ENCODE data around the gene ADAMTS3. TPM values are rescaled to one million over a fixed set of nuclear protein-coding genes. Genes with fewer than 3 reads are reported as not detected.

ADAMTS3 gene
- total RNA-seq, 2 experiments from 2014 or later, result not detected

DNA sequence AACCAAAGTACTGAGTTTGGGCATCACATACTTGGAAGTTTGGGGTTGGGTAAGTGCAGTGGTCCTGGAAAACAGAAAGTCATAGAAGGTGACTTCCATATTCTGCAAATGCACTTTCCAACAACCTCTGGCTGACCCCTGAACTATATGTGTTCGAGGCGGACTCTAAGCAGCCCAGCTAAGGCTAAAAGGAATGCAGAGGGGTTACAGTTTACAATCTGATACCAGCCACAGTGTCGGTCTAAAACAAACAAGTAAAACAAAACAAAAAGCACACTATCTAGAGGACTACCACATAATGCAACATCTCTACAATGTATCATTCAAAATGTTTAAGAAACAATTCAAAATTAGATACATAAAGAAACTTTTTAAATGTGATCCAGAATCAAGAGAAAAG, 185.6 kb downstream of the ADAMTS3 start:
- Mint-ChIP-seq H3K9me3 (no peaks in the 10 kb centered on the region), H3K27me3 (no peaks in the 10 kb centered on the region), H3K4me1 (ENCODE audit: low read depth) (no peaks in the 10 kb centered on the region), H3K36me3 (ENCODE audit: low read depth) (no peaks in the 10 kb centered on the region), H3K4me3 (no peak overlapping the region), H3K27ac (no peak overlapping the region)
- ATAC-seq, result no peak
- TF ChIP-seq, protein P1, sequence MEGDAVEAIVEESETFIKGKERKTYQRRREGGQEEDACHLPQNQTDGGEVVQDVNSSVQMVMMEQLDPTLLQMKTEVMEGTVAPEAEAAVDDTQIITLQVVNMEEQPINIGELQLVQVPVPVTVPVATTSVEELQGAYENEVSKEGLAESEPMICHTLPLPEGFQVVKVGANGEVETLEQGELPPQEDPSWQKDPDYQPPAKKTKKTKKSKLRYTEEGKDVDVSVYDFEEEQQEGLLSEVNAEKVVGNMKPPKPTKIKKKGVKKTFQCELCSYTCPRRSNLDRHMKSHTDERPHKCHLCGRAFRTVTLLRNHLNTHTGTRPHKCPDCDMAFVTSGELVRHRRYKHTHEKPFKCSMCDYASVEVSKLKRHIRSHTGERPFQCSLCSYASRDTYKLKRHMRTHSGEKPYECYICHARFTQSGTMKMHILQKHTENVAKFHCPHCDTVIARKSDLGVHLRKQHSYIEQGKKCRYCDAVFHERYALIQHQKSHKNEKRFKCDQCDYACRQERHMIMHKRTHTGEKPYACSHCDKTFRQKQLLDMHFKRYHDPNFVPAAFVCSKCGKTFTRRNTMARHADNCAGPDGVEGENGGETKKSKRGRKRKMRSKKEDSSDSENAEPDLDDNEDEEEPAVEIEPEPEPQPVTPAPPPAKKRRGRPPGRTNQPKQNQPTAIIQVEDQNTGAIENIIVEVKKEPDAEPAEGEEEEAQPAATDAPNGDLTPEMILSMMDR (IDR thresholded peaks at IDR 0.05), result no peak
- intact Hi-C loops (cut with micrococcal nuclease), result no loop called here
- DNase-seq, result no peak
- POLR2A ChIA-PET, result no interaction called here
- CTCF ChIA-PET, result no interaction called here

DNA sequence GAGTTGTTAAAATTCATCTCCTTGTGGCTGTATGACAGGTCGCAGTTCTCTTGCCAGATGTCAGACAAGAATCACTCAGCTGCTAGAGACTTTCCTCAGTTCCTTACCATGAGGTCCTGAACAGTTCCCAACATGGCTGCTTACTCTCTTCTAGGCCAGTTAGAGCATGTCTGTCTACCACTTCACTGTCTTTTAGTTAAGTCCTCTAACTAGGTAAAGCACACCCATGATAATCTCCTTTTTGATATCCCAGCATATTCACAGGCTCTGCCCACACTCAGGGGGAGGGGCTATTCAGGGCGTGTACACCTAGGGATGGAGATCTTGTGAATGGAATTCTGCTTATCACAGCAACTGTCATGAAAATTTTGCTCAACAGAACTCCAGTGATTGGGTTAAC, 190.1 kb downstream of the ADAMTS3 start:
- H3K36me3 Mint-ChIP-seq (ENCODE audit: low read depth), result no peaks in the 10 kb centered on the region
- TF ChIP-seq, protein P1 (IDR thresholded peaks at IDR 0.05), result no peak
- DNase-seq (no peak), ATAC-seq (no peak)
- no peak overlapping the region for H3K4me3 Mint-ChIP-seq
- no peaks in the 10 kb centered on the region for H3K9me3 Mint-ChIP-seq
- intact Hi-C loops (cut with micrococcal nuclease), result no loop called here
- H3K27ac Mint-ChIP-seq, result no peak overlapping the region
- ChIA-PET POLR2A (no interaction called here), CTCF (no interaction called here)
- no peaks in the 10 kb centered on the region for H3K27me3 Mint-ChIP-seq
- no peaks in the 10 kb centered on the region for H3K4me1 Mint-ChIP-seq (ENCODE audit: low read depth)

DNA sequence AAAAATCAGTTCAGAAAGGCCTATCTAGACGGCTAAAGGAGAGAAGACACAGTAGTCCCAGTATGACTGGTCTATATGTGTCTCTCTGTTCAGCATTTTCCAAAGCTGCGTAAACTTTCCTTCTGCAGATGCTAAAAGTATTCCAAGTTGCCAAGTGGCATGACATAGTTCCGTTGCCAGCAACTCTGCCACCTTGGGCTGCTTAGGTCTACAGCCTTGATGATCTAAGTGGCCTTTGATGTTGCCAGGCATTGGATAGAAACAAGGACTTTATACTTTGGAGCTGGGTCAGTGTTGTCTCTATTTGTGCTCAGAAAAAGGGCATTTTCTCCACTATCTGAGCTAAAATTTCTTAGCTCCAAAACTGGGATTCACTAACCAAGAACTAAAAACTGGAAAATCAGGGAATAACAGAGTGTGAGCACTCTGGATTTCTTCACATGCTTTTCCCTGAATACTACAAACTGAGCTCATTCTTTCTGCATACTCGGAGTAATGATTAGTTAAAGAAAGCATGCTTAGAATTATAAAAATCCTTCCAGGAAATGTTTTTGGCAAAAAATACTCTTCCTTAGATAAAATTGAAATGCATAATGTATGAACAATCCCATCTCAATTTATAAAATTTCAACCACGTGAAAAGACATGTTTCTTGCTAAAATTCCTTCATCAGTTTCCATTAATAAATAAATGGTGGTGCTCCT, 191.4 kb downstream of the ADAMTS3 start:
- POLR2A ChIA-PET, result no interaction called here
- H3K4me1 Mint-ChIP-seq (ENCODE audit: low read depth), result no peaks in the 10 kb centered on the region
- no peak for DNase-seq

DNA sequence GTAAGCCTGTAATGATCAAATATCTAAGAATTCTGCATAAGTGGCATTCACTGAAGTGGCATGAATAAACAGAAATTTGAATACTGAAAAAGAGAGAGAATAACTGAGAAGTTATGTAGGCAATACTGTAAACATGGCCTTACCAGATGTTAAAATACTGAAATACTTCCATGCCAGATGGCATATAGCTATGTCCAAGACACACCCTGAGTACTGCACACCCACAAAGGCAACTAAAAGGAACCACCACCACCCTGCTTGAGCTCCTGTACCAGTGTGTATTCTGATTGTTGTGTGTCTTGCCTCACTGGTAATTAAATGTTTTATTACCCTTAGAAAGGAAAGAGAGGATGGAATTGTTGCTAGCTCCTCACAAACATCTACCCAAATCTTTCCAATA, 192.1 kb downstream of the ADAMTS3 start:
- intact Hi-C loops (cut with micrococcal nuclease), result no loop called here
- Mint-ChIP-seq H3K4me1 (ENCODE audit: low read depth) (no peaks in the 10 kb centered on the region), H3K4me3 (no peak overlapping the region), H3K27ac (no peak overlapping the region), H3K9me3 (no peaks in the 10 kb centered on the region), H3K36me3 (ENCODE audit: low read depth) (no peaks in the 10 kb centered on the region), H3K27me3 (no peaks in the 10 kb centered on the region)
- CTCF ChIA-PET, result interaction anchor here (1.2 kb wide), 1 partner anchor 41 kb away, joined by 3 read pairs; no protein-coding TSS in a partner anchor
- TF ChIP-seq, protein P1 (IDR thresholded peaks at IDR 0.05), result no peak
- DNase-seq (no peak), ATAC-seq (no peak)
- POLR2A ChIA-PET, result no interaction called here

More for the DNA sequence above, 191.4 kb downstream of the ADAMTS3 start:
- CTCF ChIA-PET, result interaction anchor here (0.7 to 1.2 kb wide), 2 partner anchors 16 to 42 kb away, joined by 3 read pairs; no protein-coding TSS in a partner anchor
- H3K9me3 Mint-ChIP-seq, result no peaks in the 10 kb centered on the region
- H3K36me3 Mint-ChIP-seq (ENCODE audit: low read depth), result no peaks in the 10 kb centered on the region
- no peak overlapping the region for H3K27ac Mint-ChIP-seq
- no peak for ATAC-seq
- intact Hi-C loops (cut with micrococcal nuclease), result no loop called here
- H3K27me3 Mint-ChIP-seq, result no peaks in the 10 kb centered on the region
- H3K4me3 Mint-ChIP-seq, result no peak overlapping the region
- TF ChIP-seq, protein P1 (IDR thresholded peaks at IDR 0.05), result no peak

DNA sequence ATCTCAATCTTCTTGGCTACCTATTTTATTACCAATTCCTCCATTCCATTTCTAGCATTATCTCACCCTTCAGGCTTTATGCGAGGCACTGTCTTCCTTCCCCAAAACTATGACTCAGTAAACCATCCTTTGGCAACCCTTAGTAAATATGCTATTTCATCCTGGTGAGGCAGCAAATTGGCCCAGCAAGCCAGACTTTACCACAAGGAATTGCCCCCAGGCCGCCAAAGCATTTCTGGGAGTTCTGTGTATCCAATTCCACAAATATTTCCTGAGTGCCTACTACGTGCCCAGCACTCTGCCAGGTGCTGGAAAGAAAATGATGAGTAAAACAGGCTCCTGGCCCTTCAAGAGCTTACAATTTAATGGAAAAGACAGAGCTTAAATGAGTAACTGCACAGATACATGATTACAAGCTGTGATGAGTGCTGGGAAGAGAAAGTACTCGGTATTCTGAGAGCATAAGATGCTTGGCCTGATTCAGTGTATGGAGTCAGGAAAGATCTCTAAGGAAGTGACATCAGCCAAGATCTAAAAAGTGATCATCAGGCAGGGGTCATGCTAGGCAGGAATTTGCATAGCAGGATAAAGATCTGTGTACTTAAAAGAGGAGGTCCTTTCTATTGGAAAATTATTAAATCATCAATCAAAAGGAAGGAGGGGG, 193.8 kb downstream of the ADAMTS3 start:
- Mint-ChIP-seq H3K27me3 (no peaks in the 10 kb centered on the region), H3K36me3 (ENCODE audit: low read depth) (no peaks in the 10 kb centered on the region), H3K4me3 (no peak overlapping the region), H3K9me3 (no peaks in the 10 kb centered on the region), H3K27ac (no peak overlapping the region), H3K4me1 (ENCODE audit: low read depth) (no peaks in the 10 kb centered on the region)
- intact Hi-C loops (cut with micrococcal nuclease), result no loop called here
- CTCF ChIA-PET, result interaction anchor here (0.9 kb wide), 1 partner anchor 48 kb away, joined by 4 read pairs; no protein-coding TSS in a partner anchor
- DNase-seq (no peak), ATAC-seq (no peak)
- POLR2A ChIA-PET, result no interaction called here
- TF ChIP-seq, protein P1 (IDR thresholded peaks at IDR 0.05), result no peak
